Activated T-cell treated with anti-CD3 and anti-CD28 coated beads, Interleukin-2, amount 50 U/mL, for 48 hours (primary cell): Measurements from ENCODE around the gene ADSS2.
A peak's percentile ranks its signal among the peaks of the same experiment; 100 is the strongest.
"Not testable (repeated sequence)": the region's sequence is repeated elsewhere in the genome, so short reads cannot be mapped to it uniquely, and the experiment has no call there.

Source experiments
- DNase-seq, 2 experiments: peaks; one replicate each; pipeline ENCODE4 v3.0.0-alpha.2; 2020

ADSS2 gene

DNA sequence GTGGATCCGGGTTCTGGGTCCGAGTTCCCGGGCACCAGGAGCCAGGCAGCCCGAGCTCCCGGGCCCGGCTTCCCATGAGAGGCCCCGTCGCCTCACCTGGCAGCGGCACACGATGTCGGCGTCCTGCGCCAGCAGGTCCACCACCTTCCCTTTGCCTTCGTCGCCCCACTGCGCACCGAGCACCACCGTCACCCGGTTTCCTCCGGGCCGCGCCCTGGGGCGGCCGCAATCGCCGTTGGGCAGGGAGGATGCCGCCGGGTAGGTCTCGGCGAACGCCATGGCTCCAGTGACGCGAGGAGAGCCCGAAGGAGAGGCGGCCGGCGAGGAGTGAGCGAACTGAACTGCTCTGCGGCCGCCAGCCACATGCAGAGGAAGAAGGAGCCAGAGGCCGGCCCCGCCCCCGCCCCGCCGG is at the start of gene ADSS2:
ADSS2 (minus strand) TSS at position 371 of the 412 bp plus-strand sequence; CDS start at position 279, 92 bp downstream.
- no peak for DNase-seq

DNA sequence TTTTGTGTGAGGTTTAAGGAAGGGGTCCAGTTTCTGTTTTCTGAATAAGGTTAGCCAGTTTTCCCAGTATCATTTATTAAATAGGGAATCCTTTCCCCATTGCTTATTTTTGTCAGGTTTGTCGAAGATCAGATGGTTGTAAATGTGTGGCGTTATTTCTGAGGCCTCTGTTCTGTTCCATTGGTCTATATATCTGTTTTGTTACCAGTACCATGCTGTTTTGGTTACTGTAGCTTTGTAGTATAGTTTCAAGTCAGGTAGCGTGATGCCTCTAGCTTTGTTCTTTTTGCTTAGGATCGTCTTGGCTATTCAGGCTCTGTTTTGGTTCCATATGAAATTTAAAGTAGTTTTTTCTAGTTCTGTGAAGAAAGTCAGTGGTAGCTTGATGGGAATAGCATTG is 48.8 kb upstream of the ADSS2 start:
- DNase-seq: not testable (repeated sequence)

DNA sequence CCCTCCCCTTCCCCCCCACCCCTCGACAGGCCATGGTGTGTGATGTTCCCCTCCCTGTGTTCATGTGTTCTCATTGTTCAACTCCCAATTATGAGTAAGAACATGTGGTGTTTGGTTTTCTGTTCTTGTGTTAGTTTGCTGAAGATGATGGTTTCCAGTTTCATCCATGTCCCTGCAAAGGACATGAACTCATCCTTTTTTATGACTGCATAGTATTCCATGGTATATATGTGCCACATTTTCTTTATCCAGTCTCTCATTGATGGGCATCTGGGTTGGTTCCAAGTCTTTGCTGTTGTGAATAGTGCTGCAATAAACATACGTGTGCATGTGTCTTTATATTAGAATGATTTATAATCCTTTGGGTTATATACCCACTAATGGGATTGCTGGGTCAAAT is 47.8 kb upstream of the ADSS2 start:
- DNase-seq: not testable (repeated sequence)

DNA sequence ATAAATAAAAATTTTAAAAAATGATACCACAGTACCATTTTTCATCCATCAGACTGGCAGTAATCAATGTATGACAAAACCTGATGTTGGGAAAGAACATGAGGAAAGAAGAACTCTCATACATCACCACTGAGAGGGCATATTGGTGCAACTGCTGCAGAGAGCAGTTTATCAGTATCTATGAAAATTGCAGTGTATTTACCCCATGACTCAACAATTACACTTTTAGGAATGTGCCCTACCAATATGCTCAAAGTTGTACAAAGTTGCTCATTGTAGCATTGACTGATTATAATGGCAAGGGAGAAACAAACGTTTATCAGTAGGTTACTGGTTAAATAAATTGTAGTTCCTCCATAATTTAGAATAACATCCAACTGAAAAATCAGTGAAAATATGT is 46.1 kb upstream of the ADSS2 start:
- DNase-seq: no peak

DNA sequence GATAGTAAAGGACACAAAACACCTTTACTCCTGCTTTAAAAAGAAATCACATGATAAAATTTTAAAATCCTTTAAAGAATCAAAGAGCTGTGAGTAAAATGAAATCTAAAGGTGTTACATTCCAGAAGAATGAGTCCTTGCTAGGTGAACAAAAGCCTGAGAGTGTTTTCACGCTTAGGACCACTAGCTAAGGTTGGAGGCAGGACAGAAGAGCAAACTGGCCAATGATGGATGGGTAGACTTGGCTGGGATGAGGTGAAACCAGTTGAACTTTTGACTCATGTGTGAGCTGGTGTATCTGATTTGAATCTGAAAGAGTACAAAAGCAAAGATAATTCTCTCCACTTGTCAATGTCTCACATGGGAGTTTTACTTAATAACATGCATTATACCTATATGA is 44.5 kb upstream of the ADSS2 start:
- DNase-seq: no peak

DNA sequence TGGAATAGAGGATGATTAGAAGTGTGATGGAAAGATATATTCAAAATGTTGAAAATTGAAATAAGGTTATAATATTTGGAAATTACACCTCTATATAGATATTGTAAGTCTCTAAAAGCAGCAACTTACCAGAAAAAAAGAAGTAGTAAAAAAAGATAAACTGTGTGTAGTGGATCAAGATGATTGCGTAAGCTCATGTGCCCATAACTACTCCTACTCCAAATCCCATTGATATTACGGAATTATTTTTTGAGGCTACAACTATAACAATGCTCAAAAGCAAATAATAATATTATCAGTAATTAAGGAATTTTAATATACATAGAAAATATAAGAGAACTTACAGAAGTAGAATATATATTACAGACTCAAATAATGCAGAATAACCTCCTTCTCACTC is 42.9 kb upstream of the ADSS2 start:
- DNase-seq: no peak

DNA sequence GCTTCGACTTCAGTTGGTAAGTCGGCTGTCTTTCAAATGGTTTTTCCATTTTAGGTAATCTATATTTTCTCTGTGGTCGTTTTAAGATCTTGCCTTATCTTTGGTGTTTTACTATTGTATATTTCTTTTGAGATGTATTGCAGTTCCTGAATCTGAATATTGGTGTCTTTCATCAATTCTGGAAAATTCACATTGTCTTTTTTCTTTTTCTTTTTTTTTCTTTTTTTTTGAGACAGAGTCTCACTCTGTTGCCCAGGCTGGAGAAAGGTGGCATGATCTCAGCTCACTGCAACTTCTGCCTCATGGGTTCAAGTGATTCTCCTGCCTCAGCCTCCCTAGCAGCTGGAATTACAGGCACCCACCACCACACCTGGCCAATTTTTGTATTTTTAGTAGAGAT is 33.3 kb upstream of the ADSS2 start:
- not testable (repeated sequence) for DNase-seq

DNA sequence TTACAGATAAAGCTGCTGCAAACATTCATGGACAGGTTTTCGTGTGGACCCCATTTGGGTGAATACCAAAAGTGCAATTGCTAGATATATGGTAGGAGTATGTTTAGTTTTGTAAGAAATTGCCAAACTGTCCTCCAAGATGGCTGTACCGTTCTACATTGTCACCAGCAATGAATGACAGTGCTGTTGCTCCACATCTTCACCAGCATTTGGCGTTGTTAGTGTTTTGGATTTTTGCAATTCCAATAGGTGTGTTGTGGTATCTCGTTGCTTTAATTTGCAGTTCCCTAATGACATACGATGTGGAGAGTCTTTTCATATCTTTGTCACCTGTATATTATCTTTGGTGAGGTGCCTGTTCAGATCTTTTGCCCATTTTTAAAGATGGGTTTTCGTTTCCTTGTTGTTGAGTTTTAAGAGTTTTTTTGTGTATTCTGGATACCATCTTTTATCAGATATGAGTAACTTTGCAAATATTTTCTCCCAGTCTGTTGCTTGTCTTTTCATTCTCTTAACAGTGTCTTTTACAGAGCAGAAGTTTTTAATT is 21.4 kb upstream of the ADSS2 start:
- DNase-seq: no peak

DNA sequence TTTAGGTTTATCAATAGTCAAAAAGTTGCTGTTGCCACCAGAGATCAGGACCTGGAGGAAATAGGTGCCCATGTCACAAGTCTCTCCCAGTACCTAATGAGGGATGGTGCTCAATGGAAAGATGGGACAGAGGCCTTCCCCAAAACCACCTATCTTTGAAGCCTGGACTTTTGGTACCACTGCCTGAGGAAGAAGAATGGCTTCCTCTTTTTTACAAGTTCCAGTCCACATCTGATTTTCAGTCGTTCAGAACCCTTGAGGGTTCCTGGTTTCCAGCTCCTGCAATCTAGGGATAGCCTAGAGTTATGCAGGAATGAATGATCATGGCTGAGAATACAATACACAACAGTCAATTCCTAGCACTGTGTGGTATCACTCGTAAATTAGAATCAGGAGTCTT is 15.0 kb upstream of the ADSS2 start:
- no peak for DNase-seq

DNA sequence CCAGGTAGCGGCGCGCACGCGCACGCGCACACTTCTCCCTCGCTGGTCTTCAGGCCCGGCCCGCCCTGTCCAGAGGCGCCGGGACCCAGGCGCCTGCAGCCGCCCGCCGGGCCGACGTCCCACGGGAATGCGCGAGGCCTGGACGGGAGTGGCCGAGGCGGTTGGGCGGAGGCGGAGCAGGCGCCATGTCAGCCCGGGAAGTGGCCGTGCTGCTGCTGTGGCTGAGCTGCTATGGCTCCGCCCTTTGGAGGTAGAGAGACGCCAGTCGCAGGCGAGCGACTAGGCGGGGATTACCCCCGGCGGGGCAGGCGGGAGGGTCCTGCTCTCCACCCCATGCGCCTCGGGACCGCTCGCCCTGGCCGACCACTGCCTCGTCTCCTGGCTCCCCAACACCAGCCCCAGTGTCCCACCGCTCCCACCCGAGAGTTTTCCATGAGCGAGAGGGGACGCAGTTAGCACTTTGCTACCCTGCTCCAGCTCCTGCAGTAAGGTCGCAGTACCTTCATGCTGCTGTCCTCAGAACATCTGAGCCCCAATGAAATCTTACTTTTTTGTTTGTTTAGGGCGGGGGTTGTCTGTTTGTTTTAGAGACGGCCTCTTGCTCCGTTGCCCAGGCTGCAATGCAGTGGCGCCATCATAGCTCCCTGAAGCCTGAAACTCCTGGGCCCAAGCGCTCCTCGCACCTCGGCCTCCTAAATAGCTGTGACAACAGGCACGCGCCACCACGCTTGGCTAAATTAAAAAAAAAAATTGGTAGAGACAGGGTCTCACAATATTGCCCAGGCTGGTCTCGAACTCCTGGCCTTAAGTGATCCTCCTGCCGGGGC is 9.7 kb upstream of the ADSS2 start, which contains the start of gene CATSPERE:
CATSPERE (plus strand) TSS at position 29 of the 827 bp plus-strand sequence; CDS start at position 186, 157 bp downstream.
- peak; percentile 82 to 86 for DNase-seq

DNA sequence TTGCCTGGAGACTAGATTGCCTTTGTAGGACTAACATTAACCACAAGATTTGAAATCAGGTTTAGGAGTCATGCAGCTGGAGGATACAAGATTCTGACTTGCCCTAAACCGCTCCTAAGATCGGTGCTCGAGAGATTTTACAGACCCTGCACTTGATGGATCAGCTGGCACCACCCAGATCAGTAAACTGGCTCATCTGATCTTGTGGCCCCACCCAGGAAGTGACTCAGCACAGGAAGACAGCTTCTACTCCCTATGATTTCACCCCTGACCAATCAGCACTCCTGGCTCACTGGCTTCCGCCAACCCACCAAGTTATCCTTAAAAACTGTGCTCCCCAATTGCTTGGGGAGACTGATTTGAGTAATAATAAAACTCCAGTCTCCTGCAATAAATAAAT is 8.5 kb upstream of the ADSS2 start:
- DNase-seq: peak; percentile 49 to 52

DNA sequence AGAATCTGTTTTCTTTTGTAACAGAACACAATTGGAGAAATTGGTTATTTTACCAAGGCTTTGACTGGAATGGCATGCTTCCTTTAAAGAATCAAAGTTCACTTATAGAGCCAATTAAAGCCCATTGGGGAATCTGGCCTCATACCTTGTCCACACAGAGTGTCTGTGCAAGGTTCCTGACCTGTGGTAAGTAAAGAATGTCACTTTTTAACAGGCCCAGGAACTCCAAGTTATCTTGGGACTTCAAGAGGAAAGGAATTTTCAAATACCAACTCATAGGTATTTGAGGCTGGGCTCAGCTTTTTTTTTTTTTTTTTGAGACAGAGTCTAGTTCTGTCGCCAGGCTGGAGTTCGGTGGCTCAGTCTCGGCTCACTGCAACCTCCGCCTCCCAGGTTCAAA is 7.1 kb upstream of the ADSS2 start:
- no peak for DNase-seq

DNA sequence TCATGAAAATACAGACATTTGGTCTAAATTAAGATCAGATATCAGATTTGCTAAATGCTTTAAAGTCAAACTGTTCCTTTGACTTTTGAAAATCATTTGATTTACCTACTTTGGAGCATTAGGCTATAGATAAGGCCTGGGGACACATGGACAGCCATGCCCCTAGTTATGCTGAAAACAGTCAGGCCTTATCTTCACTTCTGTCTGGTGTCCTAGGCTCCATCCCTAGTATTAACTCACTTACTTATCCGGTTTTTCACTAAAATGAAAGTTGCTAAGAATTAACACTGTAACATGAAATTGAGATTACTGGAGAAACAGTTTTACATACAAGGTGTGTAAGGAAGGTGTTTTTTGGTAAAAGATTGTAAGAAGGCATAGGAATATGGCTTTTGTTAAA is 4.9 kb upstream of the ADSS2 start:
- DNase-seq: no peak

DNA sequence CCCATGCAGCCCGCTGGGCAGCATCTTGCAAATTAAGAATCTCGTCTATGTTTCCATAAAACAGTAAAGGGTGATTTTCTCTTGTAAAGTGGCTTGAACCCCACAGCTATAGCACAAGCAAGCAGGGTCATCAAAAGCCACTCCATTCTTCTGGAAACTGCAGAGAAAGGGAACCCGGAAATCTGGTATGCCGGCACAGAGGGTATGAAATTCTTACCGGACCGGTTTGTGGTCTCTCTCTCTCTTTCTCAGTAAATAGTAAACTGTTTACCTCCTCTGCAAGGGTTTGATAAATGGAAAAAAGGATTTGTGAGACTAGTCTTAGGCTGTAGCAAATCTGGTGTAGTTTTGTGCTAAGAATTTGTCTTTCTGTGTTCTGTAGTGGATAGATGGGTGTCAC is 2.7 kb upstream of the ADSS2 start:
- DNase-seq: no peak

DNA sequence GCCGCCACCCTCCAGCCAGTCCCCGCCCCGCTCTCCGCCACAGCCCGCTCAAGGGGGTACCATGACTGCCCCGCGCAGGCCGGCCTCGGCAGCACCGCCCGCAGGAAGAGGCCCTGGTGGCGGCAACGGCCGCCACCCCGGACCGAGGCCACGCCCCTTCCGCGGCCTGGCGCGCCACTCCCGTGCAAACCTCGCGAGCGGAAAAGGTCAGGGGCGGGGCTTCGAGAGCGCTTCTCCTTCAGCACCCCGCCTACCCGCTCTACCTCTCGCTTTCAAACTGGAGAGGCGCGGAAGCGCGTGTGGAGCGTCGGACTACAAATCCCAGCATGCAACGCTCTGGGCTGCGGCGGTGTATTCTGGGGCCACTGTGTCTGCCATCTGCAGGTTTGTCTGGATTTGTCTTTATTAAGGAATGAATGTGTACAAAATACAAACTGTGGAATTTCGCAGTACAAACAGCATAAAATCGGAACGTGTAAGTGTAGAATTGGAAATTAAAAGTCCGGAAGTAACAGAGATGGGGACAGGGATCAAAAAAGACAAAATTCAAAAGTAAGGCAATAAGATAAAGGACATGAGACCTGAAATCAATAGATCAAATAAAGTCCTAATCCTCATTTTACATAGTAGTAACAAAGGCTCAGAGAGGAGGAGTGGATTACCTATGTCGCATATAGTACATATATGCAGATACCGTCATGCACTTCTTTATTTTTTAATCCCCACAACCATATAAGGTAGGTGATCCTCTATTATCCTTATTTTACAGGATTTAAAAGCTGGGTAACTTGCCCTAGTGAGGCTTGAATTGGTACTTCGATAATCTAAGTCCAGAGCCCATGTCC is 464 bp upstream of the ADSS2 start:
- peak; percentile 98 to 99 for DNase-seq

DNA sequence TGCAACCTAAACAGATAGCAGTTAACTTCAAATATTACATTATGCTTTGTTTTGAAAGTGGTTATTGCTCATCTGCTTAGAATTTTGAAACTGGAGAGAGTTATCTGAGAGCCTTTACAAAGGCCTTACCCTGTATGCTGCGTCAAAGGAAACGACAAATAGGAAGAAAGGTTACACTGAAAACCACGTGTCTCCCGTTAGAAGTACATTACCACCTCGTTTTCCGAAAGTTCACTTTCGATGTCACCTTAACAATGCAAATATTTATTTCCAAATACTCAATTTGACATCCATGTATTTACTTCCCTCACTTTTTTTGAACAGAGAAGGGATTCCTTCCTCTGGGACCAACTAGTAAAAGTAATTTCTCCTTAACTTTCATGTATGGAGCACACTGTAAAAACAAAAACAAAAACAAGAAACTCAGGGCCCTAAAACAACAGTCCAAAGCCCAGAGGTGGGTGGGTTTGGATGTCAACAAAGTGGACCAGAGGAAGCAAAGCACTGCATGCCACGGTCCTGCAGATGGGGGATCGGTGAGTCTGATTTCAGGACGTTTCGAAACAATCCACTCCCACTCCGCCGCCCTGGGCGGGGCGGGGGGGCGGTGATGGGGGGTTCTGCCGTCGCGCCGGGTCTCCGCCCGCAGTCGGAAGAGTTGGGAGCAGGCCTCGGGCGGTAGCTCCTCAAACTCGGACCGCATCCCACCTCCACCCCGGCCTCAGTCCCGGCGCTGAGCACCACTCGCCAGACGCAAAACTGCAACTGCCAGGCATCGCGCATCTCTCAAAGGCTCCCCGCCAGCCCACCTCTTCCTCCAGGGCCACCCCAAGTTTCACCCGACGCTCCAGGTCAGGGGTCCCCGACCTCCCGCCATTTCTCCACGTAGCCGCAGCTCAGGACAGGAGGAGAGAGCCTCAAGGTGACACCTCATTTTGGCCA is 841 bp downstream of the ADSS2 start:
- peak; percentile 75 to 77 for DNase-seq

DNA sequence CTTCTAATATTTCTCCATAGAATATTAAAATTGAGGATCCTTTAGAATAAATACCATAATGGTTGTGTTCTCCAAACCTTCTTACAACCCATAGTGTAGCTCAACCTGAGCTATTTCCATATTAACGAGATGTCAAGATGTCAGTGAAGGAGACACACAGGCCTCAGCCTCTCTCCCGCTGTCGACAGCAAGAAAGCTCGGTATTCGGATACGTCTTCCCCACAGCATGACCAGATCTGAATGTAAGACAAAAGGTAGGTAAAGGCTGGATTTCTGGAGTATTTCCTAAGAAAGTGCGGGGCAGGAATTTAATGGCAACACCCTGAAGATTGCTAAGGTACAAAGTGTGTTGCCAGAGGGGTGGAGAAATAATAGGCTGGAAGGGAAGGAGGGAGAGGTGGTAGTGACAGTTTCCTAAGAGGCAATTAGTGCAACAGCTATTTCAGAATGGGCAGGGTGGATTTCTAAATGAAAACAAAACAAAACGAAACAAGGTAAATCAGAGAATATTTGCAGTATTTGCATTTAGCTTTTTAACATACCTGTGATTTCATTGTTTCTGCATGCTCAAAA is 1.7 kb downstream of the ADSS2 start:
- no peak for DNase-seq

DNA sequence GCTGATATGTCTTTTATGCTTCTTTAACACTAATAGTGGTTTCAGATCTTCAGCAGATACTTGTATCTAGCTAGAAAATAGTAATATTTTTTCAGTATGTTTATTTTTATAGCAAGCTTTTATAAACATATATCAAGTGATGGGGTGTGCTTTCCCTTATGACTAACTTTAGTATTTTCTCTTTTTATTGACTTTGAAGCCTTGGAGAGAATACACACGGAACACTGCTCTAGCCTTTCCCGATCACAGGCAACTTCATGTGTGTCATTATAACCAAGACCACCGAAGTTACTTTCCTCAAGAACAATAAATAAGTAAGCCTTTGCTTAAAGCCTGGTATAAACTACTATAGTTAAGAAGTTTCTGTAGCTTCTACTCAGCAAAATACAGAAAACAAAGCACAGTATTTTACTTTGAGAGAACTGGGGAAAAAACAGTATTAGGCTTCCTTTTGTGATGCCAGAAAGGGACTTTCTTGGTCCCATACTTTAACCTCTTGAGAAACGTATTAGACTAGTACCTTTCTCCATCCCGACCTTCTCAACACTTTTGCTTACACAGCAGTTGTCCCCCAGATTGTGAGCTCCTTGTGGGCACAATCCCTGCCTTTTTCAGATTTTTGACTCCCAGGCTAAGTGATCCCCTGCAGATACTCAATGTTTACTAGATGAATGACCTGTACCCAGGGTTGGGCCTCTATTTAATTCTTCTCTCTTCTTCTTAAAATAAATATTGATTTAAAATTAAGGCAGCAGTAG is 3.3 kb downstream of the ADSS2 start:
- DNase-seq: no peak

DNA sequence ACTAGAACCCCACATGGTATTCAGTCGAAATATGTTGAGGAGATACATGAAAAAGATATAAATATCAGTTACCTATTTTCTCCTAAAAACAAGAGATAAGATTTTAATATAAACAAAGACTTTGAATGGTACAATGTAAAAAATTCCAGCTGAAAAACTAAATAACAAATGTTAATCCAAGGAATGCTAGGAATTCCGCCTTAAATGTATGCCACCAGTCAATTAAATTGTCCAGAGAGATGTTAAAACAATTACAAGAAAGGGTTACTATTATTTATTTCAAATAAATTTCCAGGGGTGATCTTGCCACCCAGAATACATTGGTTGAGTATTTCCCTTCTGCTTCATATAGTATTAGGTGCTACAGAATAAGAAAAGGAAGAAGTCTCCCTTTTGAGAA is 4.2 kb downstream of the ADSS2 start:
- no peak for DNase-seq

DNA sequence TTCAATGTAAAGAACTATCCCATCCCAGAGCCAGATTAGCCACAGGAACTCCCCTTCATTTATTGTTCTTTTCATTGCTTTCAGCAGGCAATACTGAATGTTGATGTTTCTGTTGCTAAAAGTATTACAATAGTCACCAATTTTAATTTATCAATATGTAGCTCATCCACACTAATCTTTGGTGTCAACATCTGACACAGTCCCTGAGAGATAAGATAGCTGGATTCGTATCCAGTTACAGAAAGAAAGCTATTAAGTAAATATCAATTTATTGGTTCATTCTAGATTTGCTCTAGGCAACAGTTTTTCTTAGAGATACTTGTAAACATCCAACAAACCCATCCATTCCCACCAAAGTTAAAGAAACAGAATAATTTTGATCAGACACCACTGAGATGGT is 4.7 kb downstream of the ADSS2 start:
- DNase-seq: no peak
